Fibroblast of lung (primary cell): Measurements from ENCODE around the gene ATP5MG.

Source experiments
- CTCF ChIP-seq, 2 donors: IDR thresholded peaks in 1 of 2; conservative IDR thresholded peaks in 1 of 2; 1 replicate in 1 of 2; 2 replicates in 1 of 2; pipeline ENCODE4 v1.5.1; 2011 to 2012; ENCODE audit warnings: low read length in 2 of 2, control low read depth in 1 of 2, inconsistent platforms in 1 of 2, low read depth in 1 of 2, mild to moderate bottlenecking in 1 of 2
- EZH2 ChIP-seq: IDR thresholded peaks from 2 replicates; pipeline ENCODE4 v1.5.1; 2012; ENCODE audit warnings: low read length, control low read depth, mild to moderate bottlenecking; ENCODE audit errors: missing control alignments

GRCh38 chr11:118410055-118410745, 8.8 kb downstream of the ATP5MG start:
- TF ChIP-seq CTCF (conservative IDR thresholded peaks at IDR 0.05 in 1 of 2, IDR thresholded peaks at IDR 0.05 in 1 of 2; ENCODE audit: low read depth in 1 of 2, low read length in 2 of 2) (no peak), EZH2 (no peak)
